ENCODE measurements around the gene HOXA11.

HOXA11 gene

DNA sequence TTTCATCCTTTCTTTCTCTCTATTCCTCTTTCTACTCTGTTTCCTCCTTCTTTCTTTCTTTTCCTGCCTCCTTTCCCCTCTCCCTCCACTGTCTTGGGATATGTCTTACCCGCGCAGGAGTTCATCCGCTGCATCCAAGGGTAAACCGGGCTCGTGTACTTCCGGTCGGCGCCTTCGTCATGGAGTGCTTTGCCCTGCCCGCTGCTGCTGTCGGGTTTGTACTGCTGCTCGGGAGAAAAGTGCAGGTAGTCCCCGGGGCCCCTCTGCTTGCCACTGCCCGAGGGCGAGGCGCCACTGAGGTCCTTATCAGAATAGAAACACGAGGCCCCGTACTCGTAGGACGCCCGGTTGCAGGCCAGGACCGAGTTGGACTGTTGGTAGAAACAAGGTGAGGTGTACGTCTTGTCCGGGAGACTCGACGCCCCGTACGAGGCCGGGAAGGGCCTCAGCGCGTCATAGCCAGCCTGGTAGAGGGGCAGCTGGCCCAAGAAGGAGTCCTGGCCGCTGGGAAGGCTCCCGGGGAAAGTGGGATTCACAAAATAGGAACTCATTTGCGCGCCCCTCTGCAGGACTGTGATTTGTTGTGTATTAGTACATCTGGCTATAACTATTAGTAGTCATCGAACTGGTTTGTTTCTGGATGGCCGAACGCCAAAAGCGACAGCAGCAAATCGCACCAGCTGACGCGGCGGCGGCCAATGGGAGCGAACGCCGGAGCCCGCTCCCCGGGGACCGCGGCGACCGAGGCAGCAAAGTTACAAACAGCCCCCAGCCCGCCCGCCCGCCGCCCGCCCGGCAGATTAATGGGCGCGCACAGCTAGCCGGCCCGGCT lies 37.6 kb downstream of the HOXA11 start, which contains the start of gene HOXA6:
Gene HOXA6 (minus strand): TSS at position 576 of the 832 bp plus-strand sequence. CDS start 25 bp downstream, at position 551.
- DNase-seq (ENCODE audit: low spot score) = peak; percentile 80

DNA sequence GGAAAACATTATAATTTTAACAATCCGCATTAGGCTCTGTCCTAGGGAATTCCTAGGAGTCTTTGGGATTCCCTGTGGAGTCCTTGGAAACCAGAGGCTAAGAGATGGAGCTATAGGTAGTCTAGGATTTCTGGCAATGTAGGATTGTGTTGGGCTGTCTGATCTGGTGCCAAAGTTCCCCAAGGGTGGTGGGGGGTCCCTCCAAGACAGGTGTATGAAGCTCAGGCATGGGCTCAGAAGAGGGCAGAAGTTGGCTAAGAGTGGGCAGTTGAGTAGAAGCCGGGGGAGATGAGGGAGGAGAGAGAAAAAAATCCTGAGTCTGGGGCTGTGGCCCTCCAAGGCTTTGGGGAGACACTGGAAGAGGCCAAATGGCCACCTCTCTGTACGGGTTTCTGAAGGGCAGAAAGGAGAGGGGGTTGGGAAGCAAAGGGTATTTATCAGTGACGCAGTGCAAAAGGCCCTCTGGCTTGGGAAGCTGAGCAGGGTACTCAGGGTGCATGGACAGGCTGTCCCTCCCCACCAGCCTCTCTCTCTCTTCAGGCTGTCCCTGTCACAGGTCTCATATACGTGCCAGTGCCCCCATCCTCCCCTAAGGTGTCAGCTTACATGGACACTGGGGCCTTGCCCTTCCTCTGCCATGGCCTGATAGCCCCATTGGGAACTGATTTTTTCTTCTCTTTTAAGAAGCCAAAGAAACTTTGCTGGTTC lies 38.4 kb downstream of the HOXA11 start:
- DNase-seq (ENCODE audit: low spot score) = peak; percentile 64

DNA sequence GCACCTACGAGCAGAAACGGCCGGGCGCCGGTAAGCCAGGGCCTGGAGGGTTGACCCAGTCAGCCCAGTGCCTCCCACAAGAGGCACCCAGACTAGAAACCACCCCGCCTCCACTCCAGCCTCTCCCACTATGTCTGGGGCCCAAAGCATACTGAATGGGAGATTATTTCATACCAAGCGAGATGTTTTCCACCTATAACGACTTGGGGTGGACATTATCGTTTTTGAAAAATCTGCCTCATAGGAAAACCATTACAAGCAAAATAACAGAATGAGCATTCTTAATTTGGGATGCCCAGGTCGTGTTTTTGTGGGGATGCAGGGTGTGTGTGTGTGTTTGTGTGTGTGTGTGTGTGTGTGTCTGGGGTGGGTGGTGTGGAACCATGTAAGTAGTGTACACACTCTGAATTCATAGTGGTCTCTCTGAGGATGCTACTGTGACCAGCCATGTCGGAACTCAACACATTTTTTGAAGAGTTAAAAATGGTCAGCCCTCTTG lies 39.1 kb downstream of the HOXA11 start:
- DNase-seq (ENCODE audit: low spot score) = peak; percentile 55

DNA sequence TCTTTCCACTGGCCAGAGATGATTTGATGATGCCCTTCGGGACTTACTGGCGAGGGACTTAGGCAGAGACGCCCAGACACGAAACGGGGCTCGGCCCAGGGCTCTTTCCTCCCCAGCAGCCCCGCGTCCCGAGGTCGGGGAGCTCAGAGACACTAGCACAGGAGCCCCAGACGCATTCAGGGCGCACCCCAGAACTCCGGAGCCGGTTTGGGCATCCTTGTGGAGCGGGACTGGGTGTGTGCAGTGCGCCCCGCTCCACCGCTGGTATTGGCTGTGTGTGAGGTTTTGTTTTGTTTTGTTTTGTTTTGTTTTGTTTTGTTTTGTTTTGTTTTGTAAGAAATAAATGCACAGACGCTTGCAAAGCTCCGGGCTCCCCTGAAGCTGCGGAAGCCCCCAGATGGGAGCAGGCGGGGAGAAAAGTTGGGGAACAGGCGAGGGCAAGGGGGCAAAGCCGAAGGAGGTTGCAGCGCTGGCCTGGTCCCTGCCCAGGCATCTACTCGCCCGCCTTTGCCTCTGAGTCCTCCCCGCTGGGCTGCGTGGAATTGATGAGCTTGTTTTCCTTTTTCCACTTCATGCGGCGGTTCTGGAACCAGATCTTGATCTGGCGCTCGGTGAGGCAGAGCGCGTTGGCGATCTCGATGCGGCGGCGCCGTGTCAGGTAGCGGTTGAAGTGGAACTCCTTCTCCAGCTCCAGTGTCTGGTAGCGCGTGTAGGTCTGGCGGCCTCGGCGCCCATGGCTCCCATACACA lies 39.7 kb downstream of the HOXA11 start:
- DNase-seq (ENCODE audit: low spot score) = peak; percentile 67

DNA sequence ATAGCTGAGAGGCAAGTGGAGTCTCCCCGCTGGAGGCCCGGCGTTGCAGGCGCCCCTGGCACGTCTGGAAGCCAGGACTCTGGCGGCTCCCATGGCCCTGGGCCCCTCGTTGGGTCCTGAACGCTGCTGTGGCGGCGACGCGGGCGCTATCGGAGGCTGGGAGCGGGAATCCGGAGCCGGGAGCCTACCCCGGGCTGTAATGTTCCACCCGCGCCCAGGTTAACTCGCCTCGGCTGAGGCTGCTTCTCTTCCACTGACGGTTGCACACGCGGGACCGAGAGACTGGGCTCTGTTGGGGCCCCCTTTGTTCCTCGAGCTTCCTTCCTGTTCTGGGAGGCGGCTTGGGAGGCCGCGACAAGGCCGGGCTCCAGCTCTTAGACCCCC lies 40.3 kb downstream of the HOXA11 start:
- peak; percentile 66 for DNase-seq (ENCODE audit: low spot score)

DNA sequence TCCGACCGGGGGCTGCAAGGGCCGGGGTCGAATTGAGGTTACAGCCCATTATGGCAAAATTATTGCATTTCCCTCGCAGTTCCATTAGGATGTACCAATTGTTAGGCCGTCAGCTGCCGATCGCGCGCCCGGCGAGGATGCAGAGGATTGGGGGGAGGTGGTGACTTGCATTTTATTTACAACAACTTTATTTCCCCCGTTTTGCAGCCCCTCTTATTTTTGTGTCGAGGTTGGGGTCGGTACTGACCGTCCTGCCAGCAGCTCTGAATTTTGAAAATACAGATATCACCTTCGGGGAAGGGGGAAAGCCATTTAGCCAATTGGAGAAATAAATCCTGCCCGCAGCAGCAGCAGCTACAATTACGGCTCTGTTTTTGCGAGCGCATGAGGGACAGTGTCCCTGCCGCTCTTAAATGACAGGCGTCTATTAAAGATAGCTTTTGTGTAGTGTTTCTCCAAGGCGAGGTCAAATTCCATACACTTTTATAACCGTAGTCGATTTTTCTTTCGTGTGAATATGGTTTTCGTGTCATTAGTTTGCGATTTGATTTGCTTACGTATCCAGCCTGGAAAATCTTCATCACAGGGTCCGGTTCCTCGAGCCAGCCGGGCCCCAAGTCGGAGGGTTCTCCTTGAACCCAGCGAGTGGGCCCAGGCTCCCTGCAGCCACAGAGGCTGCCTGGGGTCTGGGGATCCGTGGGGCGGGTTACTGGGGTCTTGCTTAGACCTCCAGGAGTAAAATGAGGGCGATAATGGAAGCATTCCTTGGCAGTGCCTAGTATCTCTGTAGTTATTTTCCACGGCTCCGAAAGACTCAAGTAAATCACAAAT lies 40.9 kb downstream of the HOXA11 start:
- DNase-seq (ENCODE audit: low spot score) = peak; percentile 60

DNA sequence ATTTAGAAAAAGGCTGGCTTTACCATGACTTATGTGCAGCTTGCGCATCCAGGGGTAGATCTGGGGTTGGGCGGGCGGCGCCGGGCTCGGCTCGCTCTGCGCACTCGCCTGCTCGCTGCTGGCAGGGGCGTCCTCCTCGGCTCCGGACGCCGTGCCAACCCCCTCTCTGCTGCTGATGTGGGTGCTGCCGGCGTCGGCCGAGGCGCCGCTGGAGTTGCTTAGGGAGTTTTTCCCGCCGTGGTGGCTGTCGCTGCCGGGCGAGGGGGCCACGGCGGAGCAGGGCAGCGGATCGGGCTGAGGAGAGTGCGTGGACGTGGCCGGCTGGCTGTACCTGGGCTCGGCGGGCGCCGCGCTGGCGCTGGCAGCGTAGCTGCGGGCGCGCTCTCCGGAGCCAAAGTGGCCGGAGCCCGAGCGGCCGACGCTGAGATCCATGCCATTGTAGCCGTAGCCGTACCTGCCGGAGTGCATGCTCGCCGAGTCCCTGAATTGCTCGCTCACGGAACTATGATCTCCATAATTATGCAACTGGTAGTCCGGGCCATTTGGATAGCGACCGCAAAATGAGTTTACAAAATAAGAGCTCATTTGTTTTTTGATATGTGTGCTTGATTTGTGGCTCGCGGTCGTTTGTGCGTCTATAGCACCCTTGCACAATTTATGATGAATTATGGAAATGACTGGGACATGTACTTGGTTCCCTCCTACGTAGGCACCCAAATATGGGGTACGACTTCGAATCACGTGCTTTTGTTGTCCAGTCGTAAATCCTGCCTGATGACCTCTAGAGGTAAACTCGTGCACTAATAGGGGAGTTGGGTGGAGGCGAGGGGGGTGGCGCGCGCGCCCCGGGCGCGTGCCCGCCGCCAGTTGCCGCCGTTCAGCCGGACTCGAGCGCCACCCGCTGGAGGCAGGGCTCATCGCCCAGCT lies 41.7 kb downstream of the HOXA11 start, which contains the start of gene HOXA5:
Gene HOXA5 (minus strand): TSS at position 659 of the 927 bp plus-strand sequence. CDS start 74 bp downstream, at position 585.
- peak; percentile 87 for DNase-seq (ENCODE audit: low spot score)

DNA sequence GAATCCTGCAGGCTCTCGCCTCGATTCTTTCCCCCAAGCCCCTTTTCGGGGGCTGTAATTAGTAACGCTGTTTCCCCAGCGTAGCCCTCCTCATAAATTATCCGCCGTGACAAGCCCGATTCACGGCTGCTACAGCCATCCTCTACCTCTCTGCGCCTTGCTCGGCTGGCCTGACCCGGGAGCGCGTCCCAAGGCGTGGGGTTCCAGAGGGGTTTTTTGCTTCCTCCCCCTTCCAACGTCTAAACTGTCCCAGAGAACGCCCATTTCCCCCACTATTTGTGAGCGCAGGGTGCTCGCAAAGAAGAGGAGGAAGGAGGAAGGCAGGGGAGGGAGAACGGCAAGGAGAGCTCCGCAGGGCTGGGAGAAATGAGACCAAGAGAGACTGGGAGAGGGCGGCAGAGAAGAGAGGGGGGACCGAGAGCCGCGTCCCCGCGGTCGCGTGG lies 42.4 kb downstream of the HOXA11 start:
- no peak for DNase-seq (ENCODE audit: low spot score)

DNA sequence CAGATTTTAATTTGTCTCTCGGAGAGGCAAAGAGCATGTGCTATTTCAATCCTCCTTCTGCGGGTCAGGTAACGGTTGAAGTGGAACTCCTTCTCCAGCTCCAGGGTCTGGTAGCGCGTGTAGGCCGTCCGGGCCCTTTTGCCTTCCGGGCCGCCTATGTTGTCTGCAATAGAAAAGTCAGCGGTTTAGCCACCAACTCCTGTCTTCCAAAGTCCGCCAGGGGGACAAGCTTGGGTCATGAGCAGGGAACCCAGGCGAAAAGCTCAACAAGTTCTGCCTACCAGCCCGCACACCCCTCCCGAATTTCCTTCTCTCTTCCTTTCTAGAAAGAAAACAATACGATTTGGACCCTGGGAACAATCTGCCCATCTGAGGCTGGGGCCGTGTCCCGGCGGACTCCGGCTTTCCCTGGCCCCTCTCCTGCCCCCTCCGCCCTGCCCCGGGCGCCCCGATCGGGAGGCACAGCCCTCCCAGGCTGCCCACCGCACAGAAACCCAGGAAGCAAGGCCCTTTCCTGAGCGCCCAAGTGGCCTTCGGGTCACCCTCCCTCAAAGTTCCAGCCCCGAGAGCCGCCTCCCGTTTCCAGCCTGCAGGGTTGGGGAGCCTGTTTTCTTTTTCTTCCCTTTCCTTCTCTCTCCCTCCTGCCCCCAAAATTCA lies 43.0 kb downstream of the HOXA11 start:
- DNase-seq (ENCODE audit: low spot score) = peak; percentile 65

DNA sequence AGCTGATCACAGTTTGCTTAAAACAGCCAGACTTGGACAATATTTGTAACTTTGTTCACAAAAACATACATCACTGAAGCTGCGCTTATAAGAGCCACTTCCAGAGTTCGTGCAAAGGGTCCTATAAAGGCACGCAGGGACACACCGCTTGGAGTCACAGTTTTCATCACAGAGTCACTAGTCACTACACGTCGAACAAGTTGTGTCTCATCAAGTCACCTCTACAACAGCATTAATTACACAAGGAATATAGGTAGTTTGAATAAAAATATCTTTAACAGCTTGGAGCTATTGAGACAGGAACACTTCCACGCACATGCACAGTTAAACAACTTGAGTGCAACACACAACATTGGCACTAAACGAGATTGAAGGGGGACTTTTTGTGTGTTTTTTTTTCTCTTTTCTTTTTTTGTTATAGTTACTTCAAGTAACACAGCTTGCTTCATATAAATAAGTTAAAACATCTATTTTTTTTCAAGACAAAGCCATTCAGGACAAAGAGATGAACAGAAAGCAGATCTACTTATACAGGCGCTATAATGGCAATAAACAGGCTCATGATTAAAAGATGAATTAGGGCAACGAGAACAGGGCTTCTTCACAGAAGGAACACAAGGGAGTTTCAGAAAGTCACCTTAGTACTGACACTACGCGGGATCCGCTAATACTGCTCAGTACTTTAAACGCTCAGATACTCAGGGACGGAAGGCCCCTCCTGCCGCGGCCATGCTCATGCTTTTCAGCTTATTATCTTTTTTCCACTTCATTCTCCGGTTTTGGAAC lies 43.7 kb downstream of the HOXA11 start:
- peak; percentile 51 for DNase-seq (ENCODE audit: low spot score)

DNA sequence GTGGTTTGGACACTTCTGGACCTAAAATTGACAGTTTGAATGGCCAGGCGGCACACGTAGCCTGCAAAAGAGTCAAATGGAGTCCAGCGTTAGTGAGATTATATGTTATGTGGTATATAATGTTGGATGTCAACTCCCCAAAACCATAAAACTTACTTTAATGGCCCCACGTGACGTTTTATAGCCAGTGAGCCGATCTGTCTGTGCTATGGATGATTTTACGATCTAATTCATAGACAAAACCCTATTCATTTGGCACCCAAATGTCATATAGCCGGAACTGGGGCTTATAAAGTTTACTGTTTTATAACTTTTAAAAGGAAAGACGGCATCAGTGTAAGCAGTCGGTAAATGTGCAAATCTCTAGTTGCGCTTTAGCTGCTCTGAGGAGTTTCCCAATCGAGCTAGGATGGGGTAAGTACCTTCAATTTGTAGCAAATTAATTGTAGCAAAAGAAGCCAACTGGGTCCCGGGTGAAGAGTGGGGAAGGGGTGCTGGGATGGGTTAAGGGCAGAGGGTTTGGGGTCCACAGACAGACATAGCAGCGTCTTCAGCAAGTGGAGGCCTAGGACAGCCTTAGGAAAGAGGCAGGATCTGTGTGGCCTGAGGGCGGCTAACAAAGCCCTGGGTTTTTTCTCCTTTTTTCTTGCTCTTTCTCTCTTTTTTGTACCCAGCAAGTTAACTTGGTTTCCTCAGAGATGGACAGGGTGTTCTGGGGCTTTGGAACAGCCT lies 44.7 kb downstream of the HOXA11 start:
- DNase-seq (ENCODE audit: low spot score) = peak; percentile 60

DNA sequence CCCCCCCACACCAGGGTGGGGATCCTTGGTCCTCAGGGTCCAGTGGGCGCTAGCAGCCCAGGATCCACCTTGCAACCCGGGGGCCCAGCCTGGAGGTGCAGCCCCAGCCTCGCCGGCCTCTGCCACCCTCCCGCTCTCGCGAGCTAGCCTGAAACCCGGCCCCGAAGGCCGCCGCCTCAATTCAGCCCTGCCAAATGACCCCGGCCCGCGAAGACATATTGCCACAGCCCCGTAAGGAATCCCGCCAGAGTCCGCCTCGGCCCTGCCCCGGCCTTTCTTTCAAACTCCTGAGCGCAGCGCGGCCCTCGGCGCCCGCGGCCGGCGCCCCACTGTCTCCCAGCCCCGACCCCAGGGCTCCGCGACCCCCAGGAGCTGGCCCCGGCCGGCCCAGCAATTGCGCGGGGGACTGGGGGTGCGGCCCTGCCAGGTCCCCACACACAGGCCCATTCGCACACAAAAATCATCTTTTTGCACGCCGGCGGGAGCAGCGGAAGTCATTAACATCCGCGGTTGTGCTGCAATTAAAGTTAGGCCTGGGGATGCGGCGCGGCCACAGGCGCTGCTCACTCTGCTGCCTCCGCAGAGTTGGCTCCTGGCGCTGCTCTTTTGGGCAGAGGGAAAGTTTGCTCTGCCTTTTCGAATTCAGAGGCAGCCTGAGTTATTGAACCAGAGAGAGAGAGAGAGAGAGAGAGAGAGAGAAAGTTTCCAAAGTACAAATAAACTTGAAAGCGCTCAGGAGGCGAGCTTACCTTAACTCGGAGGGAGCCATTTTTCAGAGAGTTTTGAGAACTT lies 45.5 kb downstream of the HOXA11 start:
- peak; percentile 67 for DNase-seq (ENCODE audit: low spot score)

DNA sequence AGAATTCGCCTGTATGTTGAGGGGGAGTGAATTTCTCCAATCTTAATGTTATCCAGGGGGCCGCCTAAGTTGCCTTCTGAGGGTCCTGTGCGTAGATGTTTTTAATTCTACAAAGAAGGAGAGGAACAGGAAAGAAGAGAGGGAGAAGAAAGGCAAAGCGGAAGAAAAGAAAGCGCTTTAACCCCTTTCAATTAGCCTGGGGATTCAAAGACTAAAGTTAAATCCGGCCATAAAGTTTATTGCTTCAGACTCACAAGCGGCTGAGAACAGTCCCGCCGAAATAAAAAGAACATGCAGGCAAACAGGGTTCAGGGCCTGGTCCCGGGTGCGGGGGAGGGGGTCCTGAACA lies 46.1 kb downstream of the HOXA11 start:
- DNase-seq (ENCODE audit: low spot score) = peak; percentile 44

DNA sequence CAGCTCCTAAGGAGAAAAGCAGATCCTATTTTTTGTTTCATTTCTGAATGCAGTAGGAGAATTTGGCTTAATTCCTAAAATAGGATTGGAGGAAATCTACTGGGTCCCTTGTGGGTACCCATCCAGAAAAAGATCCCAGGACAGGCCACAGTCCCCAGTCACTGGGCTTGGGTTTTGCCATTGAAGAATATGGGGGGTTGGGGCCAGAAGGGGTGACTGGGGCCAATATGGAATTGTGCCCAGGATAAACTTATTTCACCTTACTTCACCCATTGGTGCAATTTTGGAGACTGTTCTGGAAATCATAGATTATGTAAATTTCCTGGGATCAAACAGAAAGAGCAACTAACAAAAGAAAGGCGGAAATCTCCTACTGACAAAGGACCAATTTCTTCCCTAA lies 46.6 kb downstream of the HOXA11 start:
- DNase-seq (ENCODE audit: low spot score) = peak; percentile 61

DNA sequence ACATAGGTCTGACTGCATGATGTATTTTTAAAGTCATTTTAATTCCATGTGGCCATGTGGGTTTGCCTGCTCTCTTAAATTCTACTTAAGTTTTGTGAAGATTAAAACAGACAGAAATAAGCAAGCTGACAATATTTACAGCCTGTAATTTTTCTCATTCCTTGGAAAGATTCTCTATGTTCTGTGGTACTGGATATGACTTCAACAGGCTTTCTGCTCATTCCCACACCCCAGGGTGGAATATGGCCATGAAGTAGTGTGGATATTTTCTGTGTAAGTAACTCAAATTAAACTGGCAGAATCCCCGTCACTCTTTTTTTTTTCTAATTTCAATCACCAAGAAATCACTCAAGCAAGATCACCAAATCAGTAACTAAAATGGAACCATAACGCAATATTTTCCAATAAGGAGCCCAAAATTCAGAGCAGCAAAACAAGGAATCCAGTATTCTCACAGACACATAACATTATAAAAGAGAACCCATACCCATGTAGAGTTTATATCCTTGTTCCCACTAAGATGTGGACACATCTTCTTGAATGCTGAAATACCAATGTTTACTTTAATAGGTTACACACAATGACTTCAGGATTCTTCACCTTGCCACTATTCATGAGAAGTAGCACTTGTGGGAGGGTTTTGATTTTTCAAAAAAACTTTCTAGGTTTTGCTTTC lies 47.3 kb downstream of the HOXA11 start:
- no peak for DNase-seq (ENCODE audit: low spot score)

DNA sequence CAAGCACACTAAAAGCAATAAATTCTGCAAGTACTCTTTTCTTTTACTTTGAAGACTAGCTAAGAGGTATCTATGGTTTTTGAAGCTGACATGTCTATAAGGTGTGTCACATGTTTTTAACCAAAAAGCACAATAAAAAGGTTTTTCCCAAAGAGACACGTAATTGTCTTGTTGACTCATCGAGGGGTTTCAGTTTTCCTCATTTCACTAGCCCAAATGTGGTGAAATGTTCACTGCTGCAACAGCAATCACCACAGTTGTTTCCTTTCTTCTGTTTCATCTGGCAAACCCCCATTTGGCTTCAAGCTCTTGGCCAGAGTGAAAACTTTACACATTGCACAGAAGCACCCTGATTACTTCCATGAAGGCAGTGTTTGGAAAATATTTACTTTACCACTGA lies 50.6 kb downstream of the HOXA11 start:
- peak; percentile 28 for DNase-seq (ENCODE audit: low spot score)
